ENCODE results near the gene SCT. TPM values are rescaled to one million over a fixed set of nuclear protein-coding genes. Genes with fewer than 3 reads are reported as not detected.

The SCT gene
- total RNA-seq, 2 donors from 2014 or later: not detected

GRCh38 chr11:592501-592900 is 34.5 kb downstream of the SCT start:
- no peak for DNase-seq (ENCODE audit: low spot score)
- Histone ChIP-seq H3K27me3 (replicated peaks; ENCODE audit: insufficient read depth) (no peaks in the 10 kb centered on the region), H3K4me1 (replicated peaks) (no peaks in the 10 kb centered on the region), H3K36me3 (peaks cover 11 to 24% of the 10 kb centered on the region in 2 donors), H3K9me3 (no peaks in the 10 kb centered on the region), H3K4me3 (no peak overlapping the region), H3K27ac (no peak overlapping the region)
- no peak for TF ChIP-seq POLR2AphosphoS5 (IDR thresholded peaks at IDR 0.05)
- TF ChIP-seq CTCF (IDR thresholded peaks at IDR 0.05): no peak
- TF ChIP-seq POLR2A (IDR thresholded peaks at IDR 0.05): no peak
- WGBS: 95% methylated on average over 22 of the region's 22 CpGs
- intact Hi-C loops (cut with DNase I): no loop called here

GRCh38 chr11:590997-591396 is 36.0 kb downstream of the SCT start:
- Histone ChIP-seq H3K27me3 (replicated peaks; ENCODE audit: insufficient read depth) (no peaks in the 10 kb centered on the region), H3K4me3 (no peak overlapping the region), H3K36me3 (peaks cover 9 to 31% of the 10 kb centered on the region in 2 donors), H3K9me3 (no peaks in the 10 kb centered on the region), H3K27ac (no peak overlapping the region), H3K4me1 (replicated peaks) (no peaks in the 10 kb centered on the region)
- 78% methylated on average over 11 of the region's 11 CpGs for WGBS
- no peak for TF ChIP-seq POLR2AphosphoS5 (IDR thresholded peaks at IDR 0.05)
- TF ChIP-seq CTCF (IDR thresholded peaks at IDR 0.05): no peak
- TF ChIP-seq POLR2A (IDR thresholded peaks at IDR 0.05): no peak
- intact Hi-C loops (cut with DNase I): no loop called here
- DNase-seq (ENCODE audit: low spot score): no peak

- DNase-seq (ENCODE audit: low spot score): no peak
- Histone ChIP-seq H3K27me3 (replicated peaks; ENCODE audit: insufficient read depth) (no peaks in the 10 kb centered on the region), H3K36me3 (peaks cover 9 to 31% of the 10 kb centered on the region in 2 donors), H3K4me3 (no peak overlapping the region), H3K9me3 (no peaks in the 10 kb centered on the region), H3K27ac (no peak overlapping the region), H3K4me1 (replicated peaks) (no peaks in the 10 kb centered on the region)
- intact Hi-C loops (cut with DNase I): no loop called here
- WGBS: 90% methylated on average over 26 of the region's 26 CpGs
- TF ChIP-seq POLR2A (IDR thresholded peaks at IDR 0.05) (no peak), POLR2AphosphoS5 (IDR thresholded peaks at IDR 0.05) (no peak), CTCF (IDR thresholded peaks at IDR 0.05) (no peak)
Observed at GRCh38 chr11:589798-590197, 37.2 kb downstream of the SCT start.

- Histone ChIP-seq H3K27ac (no peak overlapping the region), H3K4me1 (replicated peaks) (no peaks in the 10 kb centered on the region), H3K27me3 (replicated peaks; ENCODE audit: insufficient read depth) (no peaks in the 10 kb centered on the region), H3K9me3 (no peaks in the 10 kb centered on the region), H3K36me3 (peaks cover 12 to 27% of the 10 kb centered on the region in 2 donors), H3K4me3 (no peak overlapping the region)
- intact Hi-C loops (cut with DNase I): no loop called here
- DNase-seq (ENCODE audit: low spot score): no peak
- 75% methylated on average over 6 of the region's 6 CpGs for WGBS
- TF ChIP-seq POLR2AphosphoS5 (IDR thresholded peaks at IDR 0.05) (no peak), POLR2A (IDR thresholded peaks at IDR 0.05) (no peak), CTCF (IDR thresholded peaks at IDR 0.05) (no peak)
Observed at GRCh38 chr11:587978-588380, 39.0 kb downstream of the SCT start.

GRCh38 chr11:587546-587945 is 39.4 kb downstream of the SCT start:
- H3K9me3 ChIP-seq: no peaks in the 10 kb centered on the region
- 88% methylated on average over 8 of the region's 8 CpGs for WGBS

More at GRCh38 chr11:587546-587945, 39.4 kb downstream of the SCT start:
- Histone ChIP-seq H3K4me3 (no peak overlapping the region), H3K4me1 (replicated peaks) (no peaks in the 10 kb centered on the region), H3K36me3 (peaks cover 7 to 29% of the 10 kb centered on the region in 2 donors), H3K27me3 (replicated peaks; ENCODE audit: insufficient read depth) (no peaks in the 10 kb centered on the region), H3K27ac (no peak overlapping the region)
- DNase-seq (ENCODE audit: low spot score): no peak
- intact Hi-C loops (cut with DNase I): no loop called here
- TF ChIP-seq POLR2AphosphoS5 (IDR thresholded peaks at IDR 0.05) (no peak), CTCF (IDR thresholded peaks at IDR 0.05) (no peak), POLR2A (IDR thresholded peaks at IDR 0.05) (no peak)
